OCI-LY3 (cell line): Measurements from ENCODE around the gene WWTR1.

Source experiments
- H2AFZ ChIP-seq: fragments of 200-600, 300-600 bp; shearing (Covaris generic); 2 replicates; pipeline ENCODE4 v1.6.0; 2014; ENCODE audit warnings: antibody characterized with exemption, low read depth, low read length
- H3K27ac ChIP-seq: fragments of 200-600, 300-600 bp; sonication (generic); 2 replicates; pipeline ENCODE4 v1.5.1; 2014; ENCODE audit warnings: mild to moderate bottlenecking, low read length, moderate library complexity, mixed read lengths
- H3K27me3 ChIP-seq: fragments of 200-600, 300-600 bp; sonication (generic); 2 replicates; pipeline ENCODE4 v1.6.1; 2014; ENCODE audit warnings: low read depth, low read length, mixed read lengths
- H3K36me3 ChIP-seq: fragments of 200-600, 300-600 bp; sonication (generic); replicated peaks from 2 replicates; pipeline ENCODE3; 2014; ENCODE audit warnings: low read depth, low read length, mixed read lengths
- H3K4me1 ChIP-seq: fragments of 300-600, 200-600 bp; sonication (generic); 2 replicates; pipeline ENCODE4 v1.6.1; 2014; ENCODE audit warnings: low read length, mixed read lengths
- H3K4me2 ChIP-seq: fragments of 200-600, 300-600 bp; sonication (generic); 2 replicates; pipeline ENCODE4 v1.6.1; 2014; ENCODE audit warnings: low read length, mixed read lengths
- H3K4me3 ChIP-seq: fragments of 300-600, 200-600 bp; sonication (generic); 2 replicates; pipeline ENCODE4 v1.5.1; 2014; ENCODE audit warnings: antibody characterized with exemption, mild to moderate bottlenecking, low read length, moderate library complexity
- H3K79me2 ChIP-seq: fragments of 300-600, 200-600 bp; shearing (Covaris generic); 2 replicates; pipeline ENCODE4 v1.6.1; 2014; ENCODE audit warnings: mild to moderate bottlenecking, low read length, mixed read lengths
- H3K9ac ChIP-seq: fragments of 300-600, 200-600 bp; shearing (Covaris generic); 2 replicates; pipeline ENCODE4 v1.6.0; 2014; ENCODE audit warnings: mild to moderate bottlenecking, low read length, moderate library complexity
- H3K9me3 ChIP-seq: fragments of 200-600, 300-600 bp; shearing (Covaris generic); 2 replicates; pipeline ENCODE4 v1.6.1; 2014; ENCODE audit warnings: low read length, mixed read lengths; ENCODE audit not compliant: insufficient read depth
- H4K20me1 ChIP-seq: fragments of 200-600, 300-600 bp; sonication (generic); 2 replicates; pipeline ENCODE4 v1.6.1; 2016; ENCODE audit warnings: low read length, mixed read lengths; ENCODE audit not compliant: insufficient read depth
- EZH2phosphoT487 ChIP-seq: fragments of 200-600 bp; shearing (Covaris generic); IDR thresholded peaks from 2 replicates; pipeline ENCODE4 v1.6.1; 2018; ENCODE audit warnings: antibody characterized with exemption, mixed run types, low read depth
- TF ChIP-seq, protein P1 (sequence below): fragments of 200-600, 300-600 bp; sonication (generic); IDR thresholded peaks from 2 replicates; pipeline ENCODE4 v1.5.1; 2014; ENCODE audit warnings: antibody characterized with exemption, low read length, low read depth

Gene WWTR1

GRCh38 chr3:149667576-149667975 is 9.8 kb upstream of the WWTR1 start:
- Histone ChIP-seq H2AFZ (no peak overlapping the region), H3K4me1 (peaks cover 9% of the 10 kb centered on the region), H3K36me3 (no peaks in the 10 kb centered on the region), H3K4me3 (no peak overlapping the region), H3K27me3 (0 out of 2 replicates have a peak, but pooled peaks cover 3% of the 10 kb centered on the region), H4K20me1 (no peaks in the 10 kb centered on the region), H3K9ac (no peak overlapping the region), H3K79me2 (no peaks in the 10 kb centered on the region), H3K27ac (no peak overlapping the region), H3K4me2 (no peak overlapping the region), H3K9me3 (no peaks in the 10 kb centered on the region)
- no peak for TF ChIP-seq EZH2phosphoT487
- TF ChIP-seq, protein P1, sequence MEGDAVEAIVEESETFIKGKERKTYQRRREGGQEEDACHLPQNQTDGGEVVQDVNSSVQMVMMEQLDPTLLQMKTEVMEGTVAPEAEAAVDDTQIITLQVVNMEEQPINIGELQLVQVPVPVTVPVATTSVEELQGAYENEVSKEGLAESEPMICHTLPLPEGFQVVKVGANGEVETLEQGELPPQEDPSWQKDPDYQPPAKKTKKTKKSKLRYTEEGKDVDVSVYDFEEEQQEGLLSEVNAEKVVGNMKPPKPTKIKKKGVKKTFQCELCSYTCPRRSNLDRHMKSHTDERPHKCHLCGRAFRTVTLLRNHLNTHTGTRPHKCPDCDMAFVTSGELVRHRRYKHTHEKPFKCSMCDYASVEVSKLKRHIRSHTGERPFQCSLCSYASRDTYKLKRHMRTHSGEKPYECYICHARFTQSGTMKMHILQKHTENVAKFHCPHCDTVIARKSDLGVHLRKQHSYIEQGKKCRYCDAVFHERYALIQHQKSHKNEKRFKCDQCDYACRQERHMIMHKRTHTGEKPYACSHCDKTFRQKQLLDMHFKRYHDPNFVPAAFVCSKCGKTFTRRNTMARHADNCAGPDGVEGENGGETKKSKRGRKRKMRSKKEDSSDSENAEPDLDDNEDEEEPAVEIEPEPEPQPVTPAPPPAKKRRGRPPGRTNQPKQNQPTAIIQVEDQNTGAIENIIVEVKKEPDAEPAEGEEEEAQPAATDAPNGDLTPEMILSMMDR: no peak

GRCh38 chr3:149663966-149664365 is 6.1 kb upstream of the WWTR1 start:
- Histone ChIP-seq H3K36me3 (no peaks in the 10 kb centered on the region), H3K27me3 (0 out of 2 replicates have a peak, but pooled peaks cover 3% of the 10 kb centered on the region), H3K4me2 (no peak overlapping the region), H3K79me2 (no peaks in the 10 kb centered on the region), H2AFZ (no peak overlapping the region), H4K20me1 (no peaks in the 10 kb centered on the region), H3K9ac (no peak overlapping the region), H3K4me3 (no peak overlapping the region), H3K4me1 (peaks cover 5% of the 10 kb centered on the region), H3K27ac (no peak overlapping the region), H3K9me3 (no peaks in the 10 kb centered on the region)
- TF ChIP-seq, protein P1: no peak
- TF ChIP-seq EZH2phosphoT487: no peak

DNA sequence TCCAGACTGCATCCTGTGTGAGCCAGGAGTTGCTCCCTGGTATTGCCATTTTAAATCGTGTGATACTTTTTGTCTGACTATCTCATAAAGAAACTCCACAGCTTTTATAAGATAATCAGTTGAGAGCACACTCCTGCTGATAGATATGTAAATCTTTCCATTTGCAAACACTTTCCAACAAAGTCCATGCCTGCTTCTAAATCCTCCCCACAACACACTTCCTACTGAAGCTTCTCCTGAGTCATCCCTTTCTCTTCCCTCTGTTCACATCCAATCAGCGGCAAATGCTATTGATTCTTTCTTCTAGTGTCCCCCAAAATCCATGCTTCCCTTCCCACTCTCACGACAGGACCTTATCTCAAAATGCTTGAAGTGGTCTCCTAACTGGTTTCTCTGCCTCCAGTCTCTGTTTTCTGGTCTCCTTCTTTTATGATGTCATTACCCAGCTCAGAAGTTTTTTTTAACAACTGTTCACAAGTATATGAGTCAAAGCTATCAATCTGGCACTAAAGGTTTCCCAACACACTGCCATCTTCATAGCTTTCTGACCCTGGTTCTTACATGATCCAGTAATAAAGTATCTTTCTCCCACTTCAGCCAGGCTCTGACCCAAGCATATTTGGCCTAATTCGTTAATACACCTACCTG is 4.5 kb upstream of the WWTR1 start:
- Histone ChIP-seq H3K79me2 (no peaks in the 10 kb centered on the region), H3K9ac (no peak overlapping the region), H2AFZ (no peak overlapping the region), H3K4me2 (no peak overlapping the region), H3K27ac (no peak overlapping the region), H3K4me3 (no peak overlapping the region), H3K27me3 (0 out of 2 replicates have a peak, but pooled peaks cover 3% of the 10 kb centered on the region), H4K20me1 (no peaks in the 10 kb centered on the region), H3K9me3 (no peaks in the 10 kb centered on the region), H3K4me1 (peaks cover 15% of the 10 kb centered on the region), H3K36me3 (no peaks in the 10 kb centered on the region)
- TF ChIP-seq, protein P1: no peak
- TF ChIP-seq EZH2phosphoT487: no peak

GRCh38 chr3:149660462-149660861 is 2.6 kb upstream of the WWTR1 start:
- no peaks in the 10 kb centered on the region for H3K36me3 ChIP-seq
- no peak overlapping the region for H3K27ac ChIP-seq
- H4K20me1 ChIP-seq: no peaks in the 10 kb centered on the region
- H2AFZ ChIP-seq: no peak overlapping the region
- H3K4me1 ChIP-seq: peaks cover 15% of the 10 kb centered on the region
- H3K27me3 ChIP-seq: 0 out of 2 replicates have a peak, but pooled peaks cover 3% of the 10 kb centered on the region
- H3K9ac ChIP-seq: no peak overlapping the region
- H3K9me3 ChIP-seq: no peaks in the 10 kb centered on the region
- no peak for TF ChIP-seq EZH2phosphoT487
- TF ChIP-seq, protein P1: no peak
- no peak overlapping the region for H3K4me3 ChIP-seq
- H3K4me2 ChIP-seq: no peak overlapping the region
- H3K79me2 ChIP-seq: no peaks in the 10 kb centered on the region
